ENCODE results near the gene TMEM184C. TPM values are rescaled to one million over a fixed set of nuclear protein-coding genes. Genes with fewer than 3 reads are reported as not detected.

TMEM184C gene
- total and polyA plus RNA-seq, 5 experiments from 2014 or later: 12.6 to 27.9 (median 21.8) TPM

DNA sequence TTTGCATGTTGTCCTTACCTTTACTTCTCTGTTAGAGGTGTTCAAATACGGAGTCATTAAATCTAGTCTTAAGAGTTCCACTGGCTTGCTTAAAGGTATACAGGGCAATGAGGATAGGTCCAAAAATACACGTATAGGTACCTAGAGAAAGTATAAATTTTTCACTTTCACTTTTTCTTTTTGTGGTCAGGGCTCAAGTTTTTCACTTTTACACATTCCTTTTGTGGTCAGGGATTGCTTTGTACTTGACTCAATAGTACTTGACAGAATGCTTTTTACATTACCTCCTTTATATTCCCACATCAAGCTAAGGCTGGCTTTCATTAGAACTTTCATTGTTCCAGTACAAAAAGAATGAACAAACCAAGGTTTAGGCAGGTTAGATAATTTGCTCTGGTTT lies 21.7 kb downstream of the TMEM184C start:
- H3K4me1 Mint-ChIP-seq: peaks cover 11 to 28% (median 19%) of the 10 kb centered on the region in 4 donors
- DNase-seq (no peak), ATAC-seq (peak; percentile 22 to 41)
- H3K4me3 Mint-ChIP-seq: peak overlapping the region in 3 of 10 donors; percentile 10 to 55 (median 11)
- H3K36me3 Mint-ChIP-seq: peaks cover 27 to 83% (median 57%) of the 10 kb centered on the region in 3 donors
- no peaks in the 10 kb centered on the region for H3K27me3 Mint-ChIP-seq
- H3K9me3 Mint-ChIP-seq: peaks cover 0 to 23% (median 2%) of the 10 kb centered on the region in 9 donors
- H3K27ac Mint-ChIP-seq: peak overlapping the region; percentile 7 to 87 (median 76)
- POLR2A ChIA-PET: no interaction called here

DNA sequence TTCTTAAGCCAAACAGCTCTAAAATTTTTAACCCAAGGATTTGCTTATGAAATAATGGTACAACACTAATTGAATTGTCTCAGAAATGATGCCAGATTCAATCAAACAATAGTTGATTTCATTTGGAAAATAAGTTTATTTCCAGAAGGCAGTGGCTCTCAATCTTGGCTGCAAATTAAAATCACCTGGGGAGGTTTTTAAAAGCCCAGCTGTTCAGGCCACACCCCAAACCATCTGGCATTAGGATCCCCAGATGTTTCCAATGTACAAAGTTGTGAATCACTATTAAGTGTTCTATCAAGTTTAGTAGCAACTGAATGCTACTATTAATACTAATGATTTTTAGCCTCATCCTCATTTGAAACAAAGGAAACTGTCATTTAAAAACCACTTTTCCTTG lies 22.2 kb downstream of the TMEM184C start:
- H3K27me3 Mint-ChIP-seq: no peaks in the 10 kb centered on the region
- POLR2A ChIA-PET: no interaction called here
- no peak for ATAC-seq
- no peak for DNase-seq
- peaks cover 27 to 79% (median 53%) of the 10 kb centered on the region in 3 donors for H3K36me3 Mint-ChIP-seq
- peak overlapping the region in 2 of 10 donors; percentile 10 to 55 for H3K4me3 Mint-ChIP-seq
- peak overlapping the region; percentile 35 to 87 (median 77) for H3K27ac Mint-ChIP-seq
- peaks cover 11 to 28% (median 20%) of the 10 kb centered on the region in 4 donors for H3K4me1 Mint-ChIP-seq
- H3K9me3 Mint-ChIP-seq: peaks cover 0 to 23% (median 2%) of the 10 kb centered on the region in 9 donors

DNA sequence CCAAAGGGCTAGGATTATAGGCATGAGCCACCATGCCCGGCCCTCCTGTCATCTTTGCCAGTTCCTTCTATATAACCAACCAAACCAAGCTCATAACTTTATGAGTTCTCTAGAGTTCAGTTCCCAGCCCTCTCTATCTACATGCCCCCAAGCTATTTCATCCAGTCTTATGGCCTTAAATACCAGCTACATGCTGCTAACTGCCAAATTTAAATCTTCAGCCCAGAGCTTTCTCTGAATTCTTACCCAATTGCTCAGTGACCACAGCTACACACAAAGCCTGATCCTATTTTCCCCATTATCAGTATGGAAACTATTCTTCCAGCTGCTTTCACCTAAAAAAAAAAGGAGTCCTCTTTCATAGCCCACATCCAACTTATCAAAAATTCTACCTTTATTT lies 23.1 kb downstream of the TMEM184C start:
- peaks cover 27 to 69% (median 43%) of the 10 kb centered on the region in 3 donors for H3K36me3 Mint-ChIP-seq
- peak overlapping the region in 1 of 10 donors; percentile 22 for H3K4me3 Mint-ChIP-seq
- H3K27ac Mint-ChIP-seq: peak overlapping the region in 8 of 10 donors; percentile 21 to 72 (median 62)
- H3K4me1 Mint-ChIP-seq: peaks cover 13 to 30% (median 21%) of the 10 kb centered on the region in 4 donors
- POLR2A ChIA-PET: no interaction called here
- DNase-seq: no peak
- H3K27me3 Mint-ChIP-seq: no peaks in the 10 kb centered on the region
- ATAC-seq: no peak
- peaks cover 0 to 23% (median 2%) of the 10 kb centered on the region in 9 donors for H3K9me3 Mint-ChIP-seq

DNA sequence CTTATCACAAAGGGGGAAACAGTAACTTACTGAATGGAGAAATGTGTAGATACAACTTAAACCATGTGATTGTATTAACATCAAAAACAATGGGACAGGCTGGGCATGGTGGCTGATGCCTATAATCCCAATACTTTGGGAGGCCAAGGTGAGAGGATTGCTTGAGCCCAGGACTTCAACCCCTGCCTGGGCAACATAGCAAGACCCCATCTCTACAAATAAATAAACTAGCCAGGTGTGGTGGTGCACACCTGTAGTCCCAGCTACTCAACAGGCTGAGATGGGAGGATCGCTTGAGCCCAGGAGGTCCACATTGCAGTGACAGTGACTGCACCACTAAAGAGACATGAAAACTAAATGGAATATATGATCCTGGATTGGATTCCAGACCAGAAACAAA lies 26.4 kb downstream of the TMEM184C start:
- H3K27me3 Mint-ChIP-seq: no peaks in the 10 kb centered on the region
- no peak overlapping the region for H3K4me3 Mint-ChIP-seq
- POLR2A ChIA-PET: no interaction called here

DNA sequence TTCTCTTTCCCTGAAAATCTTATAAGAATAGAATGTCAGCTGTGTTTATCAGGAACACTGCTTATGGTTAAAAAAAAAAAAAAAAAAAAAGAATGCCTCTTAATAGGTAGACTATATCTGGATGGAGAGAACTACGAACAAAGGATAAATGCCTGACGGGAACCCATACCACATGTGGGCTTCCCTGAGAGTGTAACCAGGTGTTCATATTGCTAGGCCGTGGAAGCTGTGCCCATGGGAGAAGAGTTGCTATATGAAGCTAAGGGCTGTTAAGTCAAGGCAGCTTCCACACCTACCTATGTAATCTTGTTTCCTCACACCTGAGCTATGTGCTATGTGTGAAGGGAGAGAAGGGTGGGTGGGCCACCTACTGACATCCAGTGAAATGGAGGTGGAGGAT lies 27.3 kb downstream of the TMEM184C start:
- Mint-ChIP-seq H3K4me1 (peaks cover 26 to 58% (median 42%) of the 10 kb centered on the region in 4 donors), H3K27me3 (no peaks in the 10 kb centered on the region), H3K27ac (peak overlapping the region in 1 of 10 donors; percentile 9), H3K9me3 (peaks cover 0 to 12% (median 0%) of the 10 kb centered on the region in 9 donors), H3K4me3 (no peak overlapping the region), H3K36me3 (peaks cover 25 to 58% (median 41%) of the 10 kb centered on the region in 3 donors)
- DNase-seq: no peak
- POLR2A ChIA-PET: interaction anchor here (0.6 to 1.4 kb wide), 2 partner anchors 13 to 88 kb away, joined by 3 to 6 read pairs; partner anchors contain the start of gene ARHGAP10
- no peak for ATAC-seq

More for the DNA sequence above, 26.4 kb downstream of the TMEM184C start:
- no peak for ATAC-seq
- Mint-ChIP-seq H3K9me3 (peaks cover 0 to 12% (median 0%) of the 10 kb centered on the region in 9 donors), H3K27ac (peak overlapping the region in 1 of 10 donors; percentile 20), H3K36me3 (peaks cover 20 to 58% (median 34%) of the 10 kb centered on the region in 3 donors), H3K4me1 (peaks cover 26 to 57% (median 45%) of the 10 kb centered on the region in 4 donors)
- DNase-seq: no peak

DNA sequence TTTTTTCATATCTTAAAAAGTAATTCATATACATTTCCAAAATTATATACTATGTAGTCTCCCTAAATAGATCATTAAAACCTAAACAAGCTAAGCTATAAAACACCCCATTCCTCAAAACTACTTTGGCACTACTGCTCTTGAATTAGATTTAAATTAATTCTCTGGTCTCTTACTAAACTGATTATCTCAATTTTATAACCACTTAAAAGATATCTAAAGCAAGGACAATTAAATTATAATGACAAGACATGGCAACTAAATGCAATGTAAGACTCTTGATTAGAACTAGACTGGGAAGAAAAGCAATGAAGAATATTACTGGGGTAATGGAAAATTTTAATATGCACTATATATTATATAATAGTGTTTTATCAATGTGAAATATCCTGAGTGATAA lies 27.9 kb downstream of the TMEM184C start:
- DNase-seq (no peak), ATAC-seq (no peak)
- Mint-ChIP-seq H3K27ac (peak overlapping the region in 1 of 10 donors; percentile 36), H3K4me3 (no peak overlapping the region), H3K9me3 (peaks cover 0 to 11% (median 0%) of the 10 kb centered on the region in 9 donors), H3K4me1 (peaks cover 22 to 58% (median 43%) of the 10 kb centered on the region in 4 donors), H3K27me3 (no peaks in the 10 kb centered on the region), H3K36me3 (peaks cover 25 to 57% (median 42%) of the 10 kb centered on the region in 3 donors)
- POLR2A ChIA-PET: interaction anchor here (0.6 to 1.4 kb wide), 2 partner anchors 13 to 87 kb away, joined by 3 to 6 read pairs; partner anchors contain the start of gene ARHGAP10

DNA sequence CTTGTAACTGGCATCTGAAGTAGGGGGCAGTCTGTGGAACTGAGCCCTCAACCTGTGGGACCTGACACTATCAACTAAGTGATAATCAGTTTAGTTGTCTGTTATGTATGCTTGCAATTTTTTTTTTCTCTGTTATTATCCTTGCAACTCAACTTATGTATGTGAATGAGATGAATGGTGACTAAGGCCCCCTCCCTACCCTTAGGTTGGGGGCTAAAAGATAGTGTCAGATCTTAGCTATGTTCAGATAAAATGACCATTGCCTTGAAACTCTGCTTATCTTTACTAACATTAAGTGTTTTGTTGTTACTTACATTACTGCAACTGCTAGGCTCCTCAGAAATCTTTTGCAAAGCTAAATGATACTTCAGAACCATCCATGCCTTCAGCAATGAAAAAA lies 31.5 kb downstream of the TMEM184C start:
- H3K9me3 Mint-ChIP-seq: peaks cover 0 to 3% (median 0%) of the 10 kb centered on the region in 9 donors
- peak overlapping the region in 1 of 10 donors; percentile 44 for H3K4me3 Mint-ChIP-seq
- no peak for DNase-seq
- peak overlapping the region in 2 of 10 donors; percentile 17 to 70 for H3K27ac Mint-ChIP-seq
- no peaks in the 10 kb centered on the region for H3K27me3 Mint-ChIP-seq
- POLR2A ChIA-PET: no interaction called here
- ATAC-seq: no peak
- peaks cover 17 to 59% (median 36%) of the 10 kb centered on the region in 3 donors for H3K36me3 Mint-ChIP-seq
- H3K4me1 Mint-ChIP-seq: peaks cover 22 to 67% (median 57%) of the 10 kb centered on the region in 4 donors

DNA sequence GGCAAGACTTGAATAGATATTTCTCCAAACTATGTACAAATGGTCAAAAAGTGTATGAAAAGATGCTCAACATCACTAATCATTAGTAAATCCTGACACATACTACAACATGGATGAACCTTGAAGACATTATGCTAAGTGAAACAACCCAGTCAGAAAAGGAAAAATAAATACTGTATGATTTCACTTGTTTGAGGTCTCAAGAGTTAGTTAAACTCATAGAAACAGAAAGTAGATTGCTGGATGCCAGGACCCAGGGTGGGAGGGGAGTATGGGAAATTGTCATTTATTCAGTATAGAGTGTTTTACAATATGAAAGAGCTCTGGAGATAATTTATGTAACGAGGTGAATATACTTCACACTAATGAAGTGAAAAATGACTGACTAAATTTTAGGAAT lies 34.4 kb downstream of the TMEM184C start:
- H3K4me3 Mint-ChIP-seq: peak overlapping the region in 4 of 10 donors; percentile 3 to 11 (median 6)
- peak overlapping the region in 1 of 10 donors; percentile 64 for H3K27ac Mint-ChIP-seq
- POLR2A ChIA-PET: no interaction called here
- peaks cover 17 to 48% (median 45%) of the 10 kb centered on the region in 4 donors for H3K4me1 Mint-ChIP-seq
- H3K36me3 Mint-ChIP-seq: peaks cover 17 to 84% (median 47%) of the 10 kb centered on the region in 3 donors
- no peaks in the 10 kb centered on the region for H3K27me3 Mint-ChIP-seq
- DNase-seq: no peak
- ATAC-seq: no peak
- H3K9me3 Mint-ChIP-seq: peaks cover 0 to 3% (median 0%) of the 10 kb centered on the region in 9 donors

DNA sequence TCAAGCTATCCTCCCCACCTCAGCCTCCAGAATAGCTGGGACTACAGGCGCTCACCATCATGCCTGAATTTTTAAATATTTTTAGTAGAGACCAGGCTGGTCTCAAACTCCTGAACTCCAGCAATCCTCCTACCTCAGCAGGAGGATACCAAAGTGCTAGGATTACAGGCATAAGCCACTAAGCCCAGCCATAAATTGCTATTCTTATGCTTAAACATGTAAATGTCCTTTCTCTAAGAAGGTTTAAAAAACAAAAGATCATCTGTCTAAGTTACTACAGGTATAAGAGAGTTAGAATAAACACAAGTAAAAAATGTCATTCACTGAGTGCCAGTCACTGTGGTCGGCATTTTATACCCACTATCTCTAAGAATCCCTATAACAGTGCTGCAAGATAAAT lies 38.4 kb downstream of the TMEM184C start:
- ATAC-seq: no peak
- POLR2A ChIA-PET: no interaction called here
- H3K27ac Mint-ChIP-seq: peak overlapping the region in 1 of 10 donors; percentile 22
- H3K27me3 Mint-ChIP-seq: no peaks in the 10 kb centered on the region
- no peaks in the 10 kb centered on the region for H3K9me3 Mint-ChIP-seq
- no peak for DNase-seq
- no peak overlapping the region for H3K4me3 Mint-ChIP-seq
- peaks cover 5 to 96% (median 48%) of the 10 kb centered on the region in 3 donors for H3K36me3 Mint-ChIP-seq
- H3K4me1 Mint-ChIP-seq: peaks cover 9 to 19% (median 14%) of the 10 kb centered on the region in 4 donors

DNA sequence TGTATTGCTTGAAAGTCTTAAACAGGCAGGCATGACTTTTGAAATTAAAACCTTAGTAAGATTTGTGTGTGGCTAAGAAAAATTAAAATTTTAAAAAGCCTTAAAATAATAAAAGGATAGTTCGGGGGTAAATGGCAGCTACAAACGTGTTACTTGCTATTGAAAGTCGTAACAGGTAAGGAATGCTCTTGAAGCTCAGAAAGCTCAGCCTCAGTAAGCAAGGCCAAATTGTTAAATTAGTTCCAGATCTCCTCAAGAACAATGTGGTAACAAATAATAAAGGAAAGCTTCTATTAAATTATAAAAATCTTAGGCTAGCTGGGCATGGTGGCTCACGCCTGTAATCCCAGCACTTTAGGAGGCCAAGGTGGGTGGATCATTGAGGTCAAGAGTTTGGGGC lies 41.3 kb downstream of the TMEM184C start:
- H3K9me3 Mint-ChIP-seq: no peaks in the 10 kb centered on the region
- no peak for DNase-seq
- H3K4me3 Mint-ChIP-seq: no peak overlapping the region
- no peak for ATAC-seq
- H3K36me3 Mint-ChIP-seq: peaks cover 5 to 95% (median 50%) of the 10 kb centered on the region in 3 donors
- POLR2A ChIA-PET: no interaction called here
- H3K27me3 Mint-ChIP-seq: no peaks in the 10 kb centered on the region
- peaks cover 0 to 3% (median 0%) of the 10 kb centered on the region in 4 donors for H3K4me1 Mint-ChIP-seq
- H3K27ac Mint-ChIP-seq: peak overlapping the region in 1 of 10 donors; percentile 7

DNA sequence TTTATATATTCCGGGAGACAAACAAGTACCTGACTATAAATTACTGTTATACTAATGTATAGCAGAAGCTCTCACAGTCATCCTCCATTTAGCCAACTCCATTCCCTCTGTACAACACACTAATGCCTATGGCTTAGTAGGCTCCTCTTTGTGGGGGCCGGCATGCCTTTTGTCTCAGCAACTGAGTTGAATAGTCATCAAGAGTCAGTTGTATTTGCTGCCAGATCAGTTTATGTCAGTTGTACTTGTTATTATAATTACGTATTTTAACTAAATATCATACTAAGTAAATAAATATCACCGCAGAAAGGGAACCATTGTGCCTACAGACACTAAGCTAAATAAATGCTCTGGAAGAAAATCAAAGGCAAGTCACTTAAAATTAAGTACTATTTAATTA lies 56.9 kb downstream of the TMEM184C start:
- no peak overlapping the region for H3K4me3 Mint-ChIP-seq
- H3K27me3 Mint-ChIP-seq: no peaks in the 10 kb centered on the region
- POLR2A ChIA-PET: interaction anchor here (1.2 kb wide), 1 partner anchor 10 kb away, joined by 3 read pairs; the partner anchor contains the start of gene PRMT9
- H3K9me3 Mint-ChIP-seq: no peaks in the 10 kb centered on the region
- no peak for DNase-seq
- no peak for ATAC-seq
- peaks cover 6 to 61% (median 30%) of the 10 kb centered on the region in 3 donors for H3K36me3 Mint-ChIP-seq
- H3K27ac Mint-ChIP-seq: peak overlapping the region in 2 of 10 donors; percentile 6 to 36
- H3K4me1 Mint-ChIP-seq: peaks cover 0 to 7% (median 2%) of the 10 kb centered on the region in 4 donors

DNA sequence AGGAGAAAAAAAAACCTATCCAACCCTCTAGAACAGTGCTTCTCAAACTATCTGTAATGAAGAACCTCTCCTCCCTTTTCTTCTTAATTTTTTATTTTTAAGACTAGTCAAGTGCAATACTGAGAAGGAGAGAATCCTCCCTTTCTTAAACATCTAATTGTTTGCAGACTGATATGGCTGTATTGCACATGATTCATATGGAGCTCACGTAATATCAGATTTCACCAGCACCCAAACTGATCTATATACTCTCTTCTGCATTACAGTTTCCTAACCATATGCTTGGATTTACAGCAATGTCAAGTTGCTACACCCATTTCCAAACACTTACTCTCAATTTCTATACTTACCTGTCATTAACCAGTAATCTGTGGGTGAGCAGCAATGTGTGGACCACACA lies 57.3 kb downstream of the TMEM184C start:
- Mint-ChIP-seq H3K9me3 (no peaks in the 10 kb centered on the region), H3K36me3 (peaks cover 6 to 62% (median 32%) of the 10 kb centered on the region in 3 donors), H3K27me3 (no peaks in the 10 kb centered on the region), H3K27ac (peak overlapping the region in 2 of 10 donors; percentile 38 to 51), H3K4me3 (no peak overlapping the region), H3K4me1 (peaks cover 0 to 7% (median 2%) of the 10 kb centered on the region in 4 donors)
- ATAC-seq: no peak
- DNase-seq: no peak
- POLR2A ChIA-PET: interaction anchor here (1.2 kb wide), 1 partner anchor 9 kb away, joined by 3 read pairs; the partner anchor contains the start of gene PRMT9

DNA sequence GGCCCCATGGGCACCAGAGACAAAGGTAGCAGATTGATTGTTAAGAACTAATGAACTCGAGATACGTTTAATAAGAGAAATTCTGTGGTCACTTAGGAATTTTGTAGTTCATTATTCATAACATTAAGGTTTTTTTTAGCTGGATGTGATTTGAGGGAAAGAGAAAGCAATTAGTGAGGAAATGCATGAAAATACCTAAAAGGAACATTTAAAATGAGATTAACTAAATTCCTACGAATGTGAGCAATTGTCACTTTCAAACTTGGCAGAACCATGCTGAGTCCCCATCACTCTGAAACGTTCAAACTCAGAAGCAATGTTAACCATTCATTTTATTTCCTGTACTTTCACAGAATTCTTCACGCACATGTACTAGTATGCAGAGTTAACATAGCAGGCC lies 60.9 kb downstream of the TMEM184C start:
- peaks cover 0 to 41% (median 14%) of the 10 kb centered on the region in 3 donors for H3K36me3 Mint-ChIP-seq
- peaks cover 16 to 31% (median 21%) of the 10 kb centered on the region in 4 donors for H3K4me1 Mint-ChIP-seq
- H3K9me3 Mint-ChIP-seq: no peaks in the 10 kb centered on the region
- no peak overlapping the region for H3K27ac Mint-ChIP-seq
- H3K4me3 Mint-ChIP-seq: no peak overlapping the region
- DNase-seq: no peak
- POLR2A ChIA-PET: no interaction called here
- H3K27me3 Mint-ChIP-seq: no peaks in the 10 kb centered on the region
- no peak for ATAC-seq
